Activated CD8-positive, alpha-beta T cell treated with anti-CD3 and anti-CD28 coated beads for 36 hours (primary cell): Measurements from ENCODE around the gene PCDHB8. TPM values are rescaled to one million over a fixed set of nuclear protein-coding genes. Genes with fewer than 3 reads are reported as not detected.
"Not testable (repeated sequence)": the region's sequence is repeated elsewhere in the genome, so short reads cannot be mapped to it uniquely, and the experiment has no call there.

Source experiments
- ATAC-seq: fragments of 200-7000 bp; cut with Tn5 transposase; one replicate; pipeline ENCODE4 v1.10.0; 2021; ENCODE audit warnings: mild to moderate bottlenecking, moderate library complexity
- CTCF ChIA-PET: fragments of 350-600 bp; sonication (Branson Sonifier 250); formaldehyde crosslinking; loops from one replicate; lab custom pipeline; 2021; ENCODE audit warnings: antibody characterized with exemption; lab: Charles Lee
- POLR2A ChIA-PET: fragments of 350-600 bp; sonication (Branson Sonifier 250); formaldehyde crosslinking; loops from one replicate; lab custom pipeline; 2021; ENCODE audit warnings: antibody characterized with exemption; lab: Charles Lee
- DNase-seq: peaks from one replicate; pipeline ENCODE4 v3.0.0-alpha.2; 2020
- H3K27ac Mint-ChIP-seq: one replicate; pipeline ENCODE4 v1.8.0; 2021; ENCODE audit warnings: mild to moderate bottlenecking, mixed read lengths
- H3K27me3 Mint-ChIP-seq: one replicate; pipeline ENCODE4 v1.8.0; 2021; ENCODE audit warnings: mixed read lengths
- H3K36me3 Mint-ChIP-seq: one replicate; pipeline ENCODE4 v1.8.0; 2021; ENCODE audit warnings: low read depth, mixed read lengths
- H3K4me1 Mint-ChIP-seq: one replicate; pipeline ENCODE4 v1.8.0; 2021; ENCODE audit warnings: low read depth, mixed read lengths
- H3K4me3 Mint-ChIP-seq: one replicate; pipeline ENCODE4 v1.8.0; 2021; ENCODE audit warnings: mild to moderate bottlenecking, moderate library complexity, mixed read lengths
- H3K9me3 Mint-ChIP-seq: one replicate; pipeline ENCODE4 v1.8.0; 2021; ENCODE audit warnings: mixed read lengths
- intact Hi-C: fragments of 100-400 bp; cut with micrococcal nuclease; formaldehyde crosslinking; loops from one replicate; pipeline ENCODE4 v1.10.0; 2022
- total RNA-seq, 2 experiments: library from RNA; stranded (reverse); gene quantifications; one replicate each; pipeline ENCODE4 v1.2.3, GENCODE V29; 2021
- TF ChIP-seq, protein P1 (sequence below): fragments of 200-600 bp; IDR thresholded peaks from one replicate; pipeline ENCODE4 v1.8.0; 2022; ENCODE audit warnings: antibody characterized with exemption, mild to moderate bottlenecking

The PCDHB8 gene
- total RNA-seq, 2 experiments from 2014 or later, result not detected

GRCh38 chr5:141150224-141150992 lies 27.2 kb upstream of the PCDHB8 start:
- Mint-ChIP-seq H3K36me3 (peaks cover 17% of the 10 kb centered on the region), H3K27ac (no peak overlapping the region), H3K27me3 (peaks cover 31% of the 10 kb centered on the region), H3K9me3 (peaks cover 16% of the 10 kb centered on the region), H3K4me3 (no peak overlapping the region), H3K4me1 (no peaks in the 10 kb centered on the region)
- TF ChIP-seq, protein P1, sequence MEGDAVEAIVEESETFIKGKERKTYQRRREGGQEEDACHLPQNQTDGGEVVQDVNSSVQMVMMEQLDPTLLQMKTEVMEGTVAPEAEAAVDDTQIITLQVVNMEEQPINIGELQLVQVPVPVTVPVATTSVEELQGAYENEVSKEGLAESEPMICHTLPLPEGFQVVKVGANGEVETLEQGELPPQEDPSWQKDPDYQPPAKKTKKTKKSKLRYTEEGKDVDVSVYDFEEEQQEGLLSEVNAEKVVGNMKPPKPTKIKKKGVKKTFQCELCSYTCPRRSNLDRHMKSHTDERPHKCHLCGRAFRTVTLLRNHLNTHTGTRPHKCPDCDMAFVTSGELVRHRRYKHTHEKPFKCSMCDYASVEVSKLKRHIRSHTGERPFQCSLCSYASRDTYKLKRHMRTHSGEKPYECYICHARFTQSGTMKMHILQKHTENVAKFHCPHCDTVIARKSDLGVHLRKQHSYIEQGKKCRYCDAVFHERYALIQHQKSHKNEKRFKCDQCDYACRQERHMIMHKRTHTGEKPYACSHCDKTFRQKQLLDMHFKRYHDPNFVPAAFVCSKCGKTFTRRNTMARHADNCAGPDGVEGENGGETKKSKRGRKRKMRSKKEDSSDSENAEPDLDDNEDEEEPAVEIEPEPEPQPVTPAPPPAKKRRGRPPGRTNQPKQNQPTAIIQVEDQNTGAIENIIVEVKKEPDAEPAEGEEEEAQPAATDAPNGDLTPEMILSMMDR, result no peak
- CTCF ChIA-PET, result interaction anchor here (0.9 to 1.3 kb wide), 7 partner anchors 8 to 414 kb away, joined by 3 to 5 read pairs (median 3); partner anchors contain the start of gene PCDHB9
- ATAC-seq (no peak), DNase-seq (no peak)
- POLR2A ChIA-PET, result interaction anchor here (0.5 kb wide), 1 partner anchor 656 kb away, joined by 3 read pairs; no protein-coding TSS in a partner anchor
- intact Hi-C loops, result no loop called here

DNA sequence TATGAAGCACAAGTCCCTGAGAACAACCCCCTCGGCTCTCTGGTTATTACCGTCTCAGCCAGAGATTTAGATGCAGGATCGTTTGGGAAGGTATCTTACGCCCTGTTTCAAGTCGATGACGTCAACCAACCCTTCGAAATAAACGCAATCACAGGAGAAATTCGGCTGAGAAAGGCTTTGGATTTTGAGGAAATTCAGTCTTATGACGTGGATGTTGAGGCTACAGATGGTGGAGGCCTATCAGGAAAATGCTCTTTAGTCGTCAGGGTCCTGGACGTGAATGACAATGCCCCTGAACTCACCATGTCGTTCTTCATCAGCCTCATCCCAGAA lies 26.6 kb upstream of the PCDHB8 start:
- H3K27ac Mint-ChIP-seq, result no peak overlapping the region
- H3K27me3 Mint-ChIP-seq, result peaks cover 35% of the 10 kb centered on the region
- H3K9me3 Mint-ChIP-seq, result peaks cover 18% of the 10 kb centered on the region
- ChIA-PET CTCF (interaction anchor here (1.2 kb wide), 1 partner anchor 333 kb away, joined by 5 read pairs; no protein-coding TSS in a partner anchor), POLR2A (no interaction called here)
- intact Hi-C loops, result no loop called here
- DNase-seq (no peak), ATAC-seq (no peak)
- TF ChIP-seq, protein P1, result no peak
- H3K36me3 Mint-ChIP-seq, result peaks cover 17% of the 10 kb centered on the region
- no peaks in the 10 kb centered on the region for H3K4me1 Mint-ChIP-seq
- no peak overlapping the region for H3K4me3 Mint-ChIP-seq

DNA sequence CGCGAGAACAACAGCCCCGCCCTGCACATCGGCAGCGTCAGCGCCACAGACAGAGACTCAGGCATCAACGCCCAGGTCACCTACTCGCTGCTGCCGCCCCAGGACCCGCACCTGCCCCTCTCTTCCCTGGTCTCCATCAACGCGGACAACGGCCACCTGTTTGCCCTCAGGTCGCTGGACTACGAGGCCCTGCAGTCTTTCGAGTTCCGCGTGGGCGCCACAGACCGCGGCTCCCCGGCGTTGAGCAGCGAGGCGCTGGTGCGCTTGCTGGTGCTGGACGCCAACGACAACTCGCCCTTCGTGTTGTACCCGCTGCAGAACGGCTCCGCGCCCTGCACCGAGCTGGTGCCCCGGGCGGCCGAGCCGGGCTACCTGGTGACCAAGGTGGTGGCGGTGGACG lies 26.0 kb upstream of the PCDHB8 start:
- ATAC-seq, POLR2A ChIA-PET, H3K4me1 Mint-ChIP-seq, CTCF ChIA-PET, H3K27ac Mint-ChIP-seq, DNase-seq, intact Hi-C loops, H3K4me3 Mint-ChIP-seq: not testable (repeated sequence)
- H3K9me3 Mint-ChIP-seq, result peaks cover 24% of the 10 kb centered on the region
- peaks cover 38% of the 10 kb centered on the region for H3K27me3 Mint-ChIP-seq
- H3K36me3 Mint-ChIP-seq, result peaks cover 17% of the 10 kb centered on the region

DNA sequence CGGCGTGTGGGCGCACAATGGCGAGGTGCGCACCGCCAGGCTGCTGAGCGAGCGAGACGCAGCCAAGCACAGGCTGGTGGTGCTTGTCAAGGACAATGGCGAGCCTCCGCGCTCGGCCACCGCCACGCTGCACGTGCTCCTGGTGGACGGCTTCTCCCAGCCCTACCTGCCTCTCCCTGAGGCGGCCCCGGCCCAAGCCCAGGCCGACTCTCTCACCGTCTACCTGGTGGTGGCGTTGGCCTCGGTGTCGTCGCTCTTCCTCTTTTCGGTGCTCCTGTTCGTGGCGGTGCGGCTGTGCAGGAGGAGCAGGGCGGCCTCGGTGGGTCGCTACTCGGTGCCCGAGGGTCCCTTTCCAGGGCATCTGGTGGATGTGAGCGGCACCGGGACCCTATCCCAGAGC lies 25.5 kb upstream of the PCDHB8 start:
- H3K4me3 Mint-ChIP-seq, intact Hi-C loops, POLR2A ChIA-PET, H3K4me1 Mint-ChIP-seq, DNase-seq, H3K27ac Mint-ChIP-seq, CTCF ChIA-PET, ATAC-seq: not testable (repeated sequence)
- Mint-ChIP-seq H3K9me3 (peaks cover 27% of the 10 kb centered on the region), H3K27me3 (peaks cover 39% of the 10 kb centered on the region), H3K36me3 (peaks cover 17% of the 10 kb centered on the region)

GRCh38 chr5:141155540-141156374 lies 21.8 kb upstream of the PCDHB8 start:
- Mint-ChIP-seq H3K4me1 (no peaks in the 10 kb centered on the region), H3K27me3 (peaks cover 36% of the 10 kb centered on the region), H3K9me3 (peaks cover 30% of the 10 kb centered on the region), H3K4me3 (no peak overlapping the region), H3K36me3 (peaks cover 16% of the 10 kb centered on the region), H3K27ac (no peak overlapping the region)
- intact Hi-C loops, result no loop called here
- ATAC-seq, result no peak
- CTCF ChIA-PET, result interaction anchor here (0.9 to 1.5 kb wide), 9 partner anchors 10 to 300 kb away, joined by 3 to 4 read pairs (median 3); partner anchors contain the start of genes PCDHA10, PCDHB5 and PCDHB7
- DNase-seq, result no peak
- TF ChIP-seq, protein P1, result no peak
- POLR2A ChIA-PET, result no interaction called here

DNA sequence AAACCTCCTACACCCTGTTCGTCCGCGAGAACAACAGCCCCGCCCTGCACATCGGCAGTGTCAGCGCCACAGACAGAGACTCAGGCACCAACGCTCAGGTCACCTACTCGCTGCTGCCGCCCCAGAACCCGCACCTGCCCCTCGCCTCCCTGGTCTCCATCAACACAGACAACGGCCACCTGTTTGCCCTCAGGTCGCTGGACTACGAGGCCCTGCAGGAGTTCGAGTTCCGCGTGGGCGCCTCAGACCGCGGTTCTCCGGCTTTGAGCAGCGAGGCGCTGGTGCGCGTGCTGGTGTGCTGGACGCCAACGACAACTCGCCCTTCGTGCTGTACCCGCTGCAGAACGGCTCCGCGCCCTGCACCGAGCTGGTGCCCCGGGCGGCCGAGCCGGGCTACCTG lies 20.2 kb upstream of the PCDHB8 start:
- H3K27ac Mint-ChIP-seq, ATAC-seq, CTCF ChIA-PET, H3K4me3 Mint-ChIP-seq, H3K4me1 Mint-ChIP-seq, POLR2A ChIA-PET, H3K36me3 Mint-ChIP-seq, intact Hi-C loops, DNase-seq: not testable (repeated sequence)
- peaks cover 26% of the 10 kb centered on the region for H3K27me3 Mint-ChIP-seq
- H3K9me3 Mint-ChIP-seq, result peaks cover 21% of the 10 kb centered on the region

GRCh38 chr5:141157901-141158300 lies 19.7 kb upstream of the PCDHB8 start:
- H3K4me1 Mint-ChIP-seq, H3K36me3 Mint-ChIP-seq, ATAC-seq, DNase-seq, H3K4me3 Mint-ChIP-seq, POLR2A ChIA-PET, H3K27ac Mint-ChIP-seq, intact Hi-C loops: not testable (repeated sequence)
- H3K9me3 Mint-ChIP-seq, result peaks cover 20% of the 10 kb centered on the region
- H3K27me3 Mint-ChIP-seq, result peaks cover 25% of the 10 kb centered on the region
- CTCF ChIA-PET, result interaction anchor here (1.7 kb wide), 1 partner anchor 8 kb away, joined by 5 read pairs; the partner anchor contains the start of gene PCDHB6
